HUDEP-2 (cell line): Measurements from ENCODE around the gene ARID1B.
A peak's percentile ranks its signal among the peaks of the same experiment; 100 is the strongest.

ENCODE experiments used
- DNase-seq, 76 experiments: peaks; one replicate each; lab custom pipeline; 2025; ENCODE audit not compliant: unreplicated experiment in 76 of 76; lab: John Stamatoyannopoulos, UW

The ARID1B gene

GRCh38 chr6:156953127-156953478 lies 175.9 kb downstream of the ARID1B start:
- no peak for DNase-seq

GRCh38 chr6:156953479-156954146 lies 176.4 kb downstream of the ARID1B start:
- peak in 1 of 76 experiments; percentile 27 for DNase-seq

GRCh38 chr6:156954191-156954590 lies 177.0 kb downstream of the ARID1B start:
- no peak for DNase-seq

GRCh38 chr6:156954816-156955215 lies 177.6 kb downstream of the ARID1B start:
- DNase-seq = no peak

GRCh38 chr6:156955494-156956183 lies 178.5 kb downstream of the ARID1B start:
- no peak for DNase-seq

GRCh38 chr6:156956286-156956685 lies 179.1 kb downstream of the ARID1B start:
- no peak for DNase-seq

- no peak for DNase-seq
Observed at GRCh38 chr6:156957931-156958547, 180.9 kb downstream of the ARID1B start.

- no peak for DNase-seq
Observed at GRCh38 chr6:156960525-156960924, 183.3 kb downstream of the ARID1B start.

GRCh38 chr6:156961282-156961892 lies 184.2 kb downstream of the ARID1B start:
- DNase-seq = no peak

GRCh38 chr6:156963712-156964700 lies 186.8 kb downstream of the ARID1B start:
- no peak for DNase-seq

GRCh38 chr6:156967852-156968251 lies 190.7 kb downstream of the ARID1B start:
- DNase-seq = no peak

GRCh38 chr6:156969233-156969632 lies 192.1 kb downstream of the ARID1B start:
- no peak for DNase-seq

- no peak for DNase-seq
Observed at GRCh38 chr6:156970595-156971112, 193.5 kb downstream of the ARID1B start.

GRCh38 chr6:156971153-156971885 lies 194.1 kb downstream of the ARID1B start:
- no peak for DNase-seq

- no peak for DNase-seq
Observed at GRCh38 chr6:156972145-156972544, 195.0 kb downstream of the ARID1B start.

- DNase-seq = no peak
Observed at GRCh38 chr6:156974830-156975261, 197.7 kb downstream of the ARID1B start.

- no peak for DNase-seq
Observed at GRCh38 chr6:156975414-156975813, 198.2 kb downstream of the ARID1B start.

GRCh38 chr6:156976216-156977127 lies 199.3 kb downstream of the ARID1B start:
- no peak for DNase-seq
